Neural crest cell (in vitro differentiated cells): Measurements from ENCODE around the gene LATS1. TPM values are rescaled to one million over a fixed set of nuclear protein-coding genes. Genes with fewer than 3 reads are reported as not detected.
"Not testable (repeated sequence)": the region's sequence is repeated elsewhere in the genome, so short reads cannot be mapped to it uniquely, and the experiment has no call there.

Experiments used
- DNase-seq: peaks from one replicate; pipeline ENCODE4 v3.0.0; 2021; ENCODE audit warnings: low read depth, mixed read lengths, low spot score
- H3K27ac Mint-ChIP-seq: one replicate; pipeline ENCODE4 v1.8.0; 2021; ENCODE audit warnings: mild to moderate bottlenecking, mixed read lengths; ENCODE audit not compliant: unreplicated experiment
- H3K27me3 Mint-ChIP-seq: 2 replicates; pipeline ENCODE4 v1.8.0; 2021; ENCODE audit warnings: low read depth, mild to moderate bottlenecking, mixed read lengths
- H3K36me3 Mint-ChIP-seq: 2 replicates; pipeline ENCODE4 v1.8.0; 2021; ENCODE audit warnings: low read depth, mild to moderate bottlenecking, mixed read lengths
- H3K4me1 Mint-ChIP-seq: 2 replicates; pipeline ENCODE4 v1.8.0; 2021; ENCODE audit warnings: mixed read lengths
- H3K4me3 Mint-ChIP-seq: one replicate; pipeline ENCODE4 v1.8.0; 2021; ENCODE audit warnings: mild to moderate bottlenecking, mixed read lengths
- H3K9me3 Mint-ChIP-seq: 2 replicates; pipeline ENCODE4 v1.8.0; 2021; ENCODE audit warnings: mixed read lengths
- CTCF ChIP-seq: fragments of 200-600 bp; sonication (generic); conservative IDR thresholded peaks from 2 replicates; pipeline ENCODE4 v1.5.0; 2021; ENCODE audit warnings: antibody characterized with exemption, mild to moderate bottlenecking
- total RNA-seq: library from RNA; stranded (reverse); gene quantifications from 2 replicates; pipeline ENCODE4 v1.2.1, GENCODE V29; 2021

The LATS1 gene
- total RNA-seq, 1 donor from 2014 or later, result 27.4 TPM

GRCh38 chr6:149750136-149750609 is 32.3 kb upstream of the LATS1 start:
- Mint-ChIP-seq H3K4me1 (peaks cover 34% of the 10 kb centered on the region), H3K4me3 (peak overlapping the region; percentile 92), H3K9me3 (no peaks in the 10 kb centered on the region), H3K27me3 (no peaks in the 10 kb centered on the region), H3K27ac (peak overlapping the region; percentile 86), H3K36me3 (no peaks in the 10 kb centered on the region)
- no peak for TF ChIP-seq CTCF
- peak; percentile 32 for DNase-seq

- Mint-ChIP-seq H3K27me3 (no peaks in the 10 kb centered on the region), H3K4me3 (peak within 1 kb of the TSS; percentile 92), H3K27ac (peak within 1 kb of the TSS; percentile 96), H3K9me3 (no peaks in the 10 kb centered on the region), H3K4me1 (peaks cover 34% of the 10 kb centered on the region), H3K36me3 (no peaks in the 10 kb centered on the region)
- TF ChIP-seq CTCF, result no peak
- peak; percentile 78 for DNase-seq
Observed at GRCh38 chr6:149749594-149750135, 31.8 kb upstream of the LATS1 start, which contains the start of gene PCMT1. Gene PCMT1, plus strand, starts transcription at chr6:149749741. Its CDS starts 161 bp downstream, at chr6:149749902.

- H3K36me3 Mint-ChIP-seq, H3K9me3 Mint-ChIP-seq, DNase-seq, H3K27me3 Mint-ChIP-seq: not testable (repeated sequence)
- peaks cover 34% of the 10 kb centered on the region for H3K4me1 Mint-ChIP-seq
- peak overlapping the region; percentile 92 for H3K4me3 Mint-ChIP-seq
- peak overlapping the region; percentile 96 for H3K27ac Mint-ChIP-seq
Observed at GRCh38 chr6:149749082-149749593, 31.2 kb upstream of the LATS1 start.

- peak; percentile 91 for DNase-seq
- Mint-ChIP-seq H3K36me3 (no peaks in the 10 kb centered on the region), H3K9me3 (no peaks in the 10 kb centered on the region), H3K27me3 (no peaks in the 10 kb centered on the region), H3K27ac (peak within 1 kb of the TSS; percentile 97), H3K4me1 (peaks cover 34% of the 10 kb centered on the region), H3K4me3 (peak within 1 kb of the TSS; percentile 97)
- TF ChIP-seq CTCF, result peak; percentile 71
Observed at GRCh38 chr6:149746147-149746946, 28.4 kb upstream of the LATS1 start, which contains the start of gene NUP43. Gene NUP43, minus strand, starts transcription at chr6:149746529. Its CDS starts 34 bp downstream, at chr6:149746495.

- peak overlapping the region; percentile 97 for H3K4me3 Mint-ChIP-seq
- not testable (repeated sequence) for H3K9me3 Mint-ChIP-seq, H3K27ac Mint-ChIP-seq, H3K36me3 Mint-ChIP-seq, DNase-seq, H3K27me3 Mint-ChIP-seq
- peaks cover 28% of the 10 kb centered on the region for H3K4me1 Mint-ChIP-seq
Observed at GRCh38 chr6:149745252-149745651, 27.4 kb upstream of the LATS1 start.

- no peak for DNase-seq
- Mint-ChIP-seq H3K27me3 (no peaks in the 10 kb centered on the region), H3K36me3 (peaks cover 7% of the 10 kb centered on the region), H3K4me3 (no peak overlapping the region), H3K27ac (no peak overlapping the region), H3K4me1 (no peaks in the 10 kb centered on the region), H3K9me3 (no peaks in the 10 kb centered on the region)
- no peak for TF ChIP-seq CTCF
Observed at GRCh38 chr6:149734915-149735314, 17.0 kb upstream of the LATS1 start.
